ENCODE measurements around the gene PRSS21. TPM values are rescaled to one million over a fixed set of nuclear protein-coding genes. Genes with fewer than 3 reads are reported as not detected.

The PRSS21 gene, protein sequence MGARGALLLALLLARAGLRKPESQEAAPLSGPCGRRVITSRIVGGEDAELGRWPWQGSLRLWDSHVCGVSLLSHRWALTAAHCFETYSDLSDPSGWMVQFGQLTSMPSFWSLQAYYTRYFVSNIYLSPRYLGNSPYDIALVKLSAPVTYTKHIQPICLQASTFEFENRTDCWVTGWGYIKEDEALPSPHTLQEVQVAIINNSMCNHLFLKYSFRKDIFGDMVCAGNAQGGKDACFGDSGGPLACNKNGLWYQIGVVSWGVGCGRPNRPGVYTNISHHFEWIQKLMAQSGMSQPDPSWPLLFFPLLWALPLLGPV
- total RNA-seq, result not detected in 2 replicates

DNA sequence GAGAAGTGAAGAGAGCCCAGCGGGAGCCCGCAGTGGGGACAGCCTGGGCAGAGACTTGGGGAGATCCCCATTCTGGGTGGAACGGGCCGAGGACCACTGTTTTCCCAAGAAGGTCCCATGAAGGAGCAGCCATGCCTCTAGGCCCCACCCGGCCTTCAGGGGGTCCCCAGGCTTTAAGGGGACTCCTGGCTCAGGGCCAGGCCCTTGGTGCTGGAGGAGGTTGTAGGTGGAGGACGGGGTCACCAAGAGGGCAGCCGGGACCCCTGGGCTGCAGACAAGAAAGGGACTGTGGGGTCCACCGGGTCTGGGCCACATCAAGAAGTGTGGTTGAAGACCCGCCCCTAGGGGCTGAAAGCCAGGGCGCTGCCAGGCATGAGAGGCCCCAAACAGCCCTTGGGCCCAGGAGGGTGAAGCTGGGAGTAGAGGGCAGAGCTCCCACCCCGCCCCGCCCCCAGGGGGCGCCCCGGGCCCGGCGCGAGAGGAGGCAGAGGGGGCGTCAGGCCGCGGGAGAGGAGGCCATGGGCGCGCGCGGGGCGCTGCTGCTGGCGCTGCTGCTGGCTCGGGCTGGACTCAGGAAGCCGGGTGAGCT is at the start of gene PRSS21:
Gene PRSS21 (plus strand): TSS at position 487 of the 589 bp plus-strand sequence. CDS start 32 bp downstream, at position 519.

DNA sequence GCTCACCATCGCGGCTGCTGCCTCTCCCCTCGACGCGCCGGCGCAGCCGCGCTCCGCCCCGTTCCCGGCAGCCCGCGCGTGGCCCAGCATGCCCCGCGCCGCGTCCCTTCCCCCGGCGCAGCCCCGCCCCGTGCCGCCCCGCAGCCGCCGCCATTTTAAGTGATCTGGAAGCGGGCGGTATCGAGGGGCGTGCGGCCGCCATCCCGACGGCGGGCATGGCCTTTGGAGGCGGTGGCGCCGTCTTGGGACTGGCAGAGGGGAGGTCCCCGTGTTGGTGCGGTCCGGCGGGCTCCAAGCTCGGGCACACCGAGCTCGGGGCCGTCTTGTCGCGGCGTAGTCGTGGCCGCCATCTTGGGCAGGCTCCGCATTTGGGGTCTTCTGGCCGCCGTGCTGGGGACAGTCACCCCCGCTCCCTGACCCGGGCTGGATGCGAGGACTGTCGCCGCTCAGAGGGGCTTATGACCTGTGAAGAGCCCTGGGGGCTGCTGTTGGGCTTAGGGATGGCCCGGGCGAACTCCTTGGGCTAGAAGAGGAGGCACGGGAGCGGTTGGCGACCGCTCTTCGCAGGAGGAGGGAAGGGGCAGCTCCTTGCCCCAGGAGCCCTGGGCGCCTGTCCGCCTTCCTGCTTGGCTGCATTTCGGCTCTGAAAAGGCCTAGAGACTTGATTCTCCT is 39.7 kb upstream of the PRSS21 start, which contains the start of gene ELOB:
Gene ELOB (minus strand): TSS at position 50 of the 672 bp plus-strand sequence. CDS start 41 bp downstream, at position 9.

DNA sequence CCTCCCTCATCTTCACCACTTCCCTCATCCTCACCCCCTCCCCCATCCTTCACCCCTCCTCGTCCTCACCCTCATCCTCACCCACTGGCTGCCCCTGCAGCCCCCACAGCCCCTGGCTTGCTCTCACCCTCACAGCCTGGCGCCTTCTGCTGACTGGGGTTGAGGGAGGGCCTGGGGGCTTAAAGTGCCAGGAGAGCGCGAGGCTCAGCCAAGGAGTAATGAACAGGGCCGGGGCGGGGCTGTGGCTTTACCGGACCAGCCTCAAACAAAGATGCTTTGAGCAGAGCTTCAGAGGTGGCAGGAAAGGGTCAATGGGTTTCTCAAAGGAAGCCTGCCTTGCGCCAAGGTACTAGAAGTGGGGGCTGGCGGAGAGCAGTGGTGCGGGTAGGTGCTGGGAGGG is 29.6 kb upstream of the PRSS21 start, which contains the start of gene PRSS33:
Gene PRSS33 (minus strand): TSS at position 155 of the 400 bp plus-strand sequence. CDS start 1,013 bp downstream, outside the sequence.

DNA sequence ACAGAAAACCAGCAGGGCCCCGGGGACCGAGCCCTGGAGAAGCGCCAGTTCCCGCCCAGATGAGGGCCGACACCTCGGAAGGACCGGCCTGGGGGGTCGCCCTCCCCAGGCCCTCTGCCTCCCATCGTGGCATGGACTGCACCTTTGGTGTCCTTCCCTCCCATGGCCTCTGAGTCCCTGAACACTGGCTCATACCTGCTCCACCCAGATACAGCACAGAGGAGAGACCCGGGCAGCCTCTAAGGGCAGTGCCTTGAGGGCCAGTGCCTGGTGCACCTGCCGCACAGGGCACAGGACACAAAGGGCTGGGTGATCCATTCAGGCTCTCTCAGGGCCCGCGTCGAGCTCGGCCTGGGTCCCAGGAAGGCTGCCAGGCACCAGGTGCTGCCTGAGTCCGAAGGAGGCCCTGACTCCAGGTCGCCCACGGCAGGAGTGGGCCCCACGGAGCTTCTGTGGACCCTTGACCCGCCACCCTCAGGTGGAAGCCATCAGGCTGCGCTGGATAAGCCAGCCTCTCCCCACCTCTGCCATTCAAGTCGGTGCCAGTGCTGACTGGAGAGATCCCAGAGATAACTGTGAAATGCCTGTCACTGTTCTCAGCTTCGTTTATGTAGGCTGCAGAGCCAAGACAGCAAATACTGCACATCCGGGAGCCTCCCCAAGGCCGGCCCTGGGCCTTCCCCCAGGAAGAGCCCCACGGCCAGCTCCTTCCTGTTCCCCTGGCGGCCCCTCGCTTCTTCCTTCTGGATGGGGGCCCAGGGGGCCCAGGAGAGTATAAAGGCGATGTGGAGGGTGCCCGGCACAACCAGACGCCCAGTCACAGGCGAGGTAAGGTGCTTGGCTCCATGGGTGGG is 12.7 kb downstream of the PRSS21 start, which contains the start of gene ZG16B:
Gene ZG16B (plus strand): TSS at position 803 of the 854 bp plus-strand sequence. CDS start 139 bp downstream, outside the sequence.

DNA sequence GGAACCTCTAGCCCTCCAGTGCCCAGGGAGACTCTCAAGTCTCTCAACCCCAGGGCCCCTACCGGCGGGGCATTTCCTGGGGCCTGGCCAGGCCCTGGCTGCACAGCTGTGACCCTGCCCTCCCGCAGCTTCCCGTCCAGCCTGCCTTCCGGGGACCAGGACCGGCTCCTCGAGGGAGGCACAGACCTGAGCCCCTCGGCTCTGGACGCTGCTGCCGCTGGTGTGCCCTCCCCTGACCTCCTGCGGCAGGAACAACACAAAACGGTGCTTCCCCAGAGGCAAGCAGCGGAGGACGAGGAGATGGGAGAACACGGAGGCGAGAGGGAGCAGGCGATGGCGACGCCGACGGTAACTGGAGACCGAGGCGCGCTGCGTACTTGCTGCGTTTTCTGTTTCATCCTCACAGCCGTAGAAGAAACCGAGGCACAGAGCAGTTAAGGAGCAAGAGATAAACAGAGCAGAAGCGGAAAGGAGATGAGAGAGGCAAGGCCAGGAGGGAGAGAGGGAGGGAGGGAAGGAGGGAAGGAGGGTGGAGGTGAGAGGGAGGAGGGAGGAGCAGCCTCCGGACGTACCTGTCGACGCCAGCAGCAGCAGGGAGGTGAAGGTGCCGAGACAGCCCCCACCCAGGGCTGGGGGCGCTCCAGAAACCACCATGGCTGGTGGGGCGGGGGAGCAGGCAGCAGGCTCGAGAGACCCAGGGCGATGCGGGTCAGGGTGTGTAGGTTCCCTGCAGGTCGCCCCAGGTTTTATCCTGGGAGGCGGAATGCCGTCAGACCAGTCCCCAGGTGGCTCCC is 40.6 kb downstream of the PRSS21 start, which contains the start of gene PRSS22:
Gene PRSS22 (minus strand): TSS at position 720 of the 794 bp plus-strand sequence. CDS start 66 bp downstream, at position 654.

Other genes with a start within 250 kb of the PRSS21 start
- 19.9 and 21.6 TPM in 2 replicates for gene KCTD5, start 134.7 kb upstream of the PRSS21 start, total RNA-seq
- gene PRSS27, start 97.0 kb upstream of the PRSS21 start, total RNA-seq, result 0.09 and 0.28 TPM in 2 replicates
- 36.8 and 59.9 TPM in 2 replicates for gene SRRM2, start 64.6 kb upstream of the PRSS21 start, total RNA-seq
- gene ELOB, start 40.0 kb upstream of the PRSS21 start, total RNA-seq, result 386 and 446 TPM in 2 replicates
- gene PRSS33, start 29.7 kb upstream of the PRSS21 start, total RNA-seq, result not detected in 2 replicates
- not detected in 2 replicates for gene PRSS41, start 18.8 kb upstream of the PRSS21 start, total RNA-seq
- gene ZG16B, start 13.1 kb downstream of the PRSS21 start, total RNA-seq, result 0.09 and 1.9 TPM in 2 replicates
- gene PRSS22, start 40.9 kb downstream of the PRSS21 start, total RNA-seq, result not detected in 2 replicates
- gene FLYWCH2, start 66.0 kb downstream of the PRSS21 start, total RNA-seq, result 36.6 and 50.6 TPM in 2 replicates
- 26.1 and 35.3 TPM in 2 replicates for gene FLYWCH1, start 94.7 kb downstream of the PRSS21 start, total RNA-seq
- gene KREMEN2, start 147.0 kb downstream of the PRSS21 start, total RNA-seq, result not detected in 2 replicates
- 7.1 and 12.1 TPM in 2 replicates for gene PAQR4, start 152.1 kb downstream of the PRSS21 start, total RNA-seq
- gene PKMYT1, start 163.2 kb downstream of the PRSS21 start, total RNA-seq, result 3.0 and 4.2 TPM in 2 replicates
- gene CLDN9, start 195.7 kb downstream of the PRSS21 start, total RNA-seq, result not detected in 2 replicates
- gene CLDN6, start 200.9 kb downstream of the PRSS21 start, total RNA-seq, result not detected in 2 replicates
- gene TNFRSF12A, start 203.1 kb downstream of the PRSS21 start, total RNA-seq, result 136 and 230 TPM in 2 replicates
- gene HCFC1R1, start 206.7 kb downstream of the PRSS21 start, total RNA-seq, result 6.1 and 10.1 TPM in 2 replicates
- gene THOC6, start 206.8 kb downstream of the PRSS21 start, total RNA-seq, result 23.6 and 23.8 TPM in 2 replicates
- gene BICDL2, start 219.7 kb downstream of the PRSS21 start, total RNA-seq, result not detected in 2 replicates
- gene MMP25, start 229.3 kb downstream of the PRSS21 start, total RNA-seq, result under 0.01 TPM in 2 replicates
- gene IL32, start 248.4 kb downstream of the PRSS21 start, total RNA-seq, result 55.7 and 123 TPM in 2 replicates

All from endothelial cell of coronary artery (primary cell).